Measurements from ENCODE around the gene LRRN3. TPM values are rescaled to one million over a fixed set of nuclear protein-coding genes. Genes with fewer than 3 reads are reported as not detected.

Gene LRRN3
- total and polyA plus RNA-seq, 2 donors from 2014 or later, result 0.54 to 1.1 TPM

- no peaks in the 10 kb centered on the region for H3K9me3 ChIP-seq (ENCODE audit: control insufficient read depth in 2 of 3, insufficient read depth in 1 of 3, low read length in 3 of 3)
- intact Hi-C loops (cut with DNase I), result no loop called here
- no peak overlapping the region for H3K4me3 ChIP-seq (ENCODE audit: low read length in 3 of 3)
- no peak for DNase-seq
- no peaks in the 10 kb centered on the region for H3K27me3 ChIP-seq (ENCODE audit: control insufficient read depth, insufficient read depth, low read length)
- FAIRE-seq, result no peak
- no peaks in the 10 kb centered on the region for H3K36me3 ChIP-seq (ENCODE audit: control insufficient read depth in 2 of 3, insufficient read depth in 3 of 3, low read length in 3 of 3)
- H3K9ac ChIP-seq (ENCODE audit: low read length in 3 of 3), result no peak overlapping the region
- TF ChIP-seq, protein P1, sequence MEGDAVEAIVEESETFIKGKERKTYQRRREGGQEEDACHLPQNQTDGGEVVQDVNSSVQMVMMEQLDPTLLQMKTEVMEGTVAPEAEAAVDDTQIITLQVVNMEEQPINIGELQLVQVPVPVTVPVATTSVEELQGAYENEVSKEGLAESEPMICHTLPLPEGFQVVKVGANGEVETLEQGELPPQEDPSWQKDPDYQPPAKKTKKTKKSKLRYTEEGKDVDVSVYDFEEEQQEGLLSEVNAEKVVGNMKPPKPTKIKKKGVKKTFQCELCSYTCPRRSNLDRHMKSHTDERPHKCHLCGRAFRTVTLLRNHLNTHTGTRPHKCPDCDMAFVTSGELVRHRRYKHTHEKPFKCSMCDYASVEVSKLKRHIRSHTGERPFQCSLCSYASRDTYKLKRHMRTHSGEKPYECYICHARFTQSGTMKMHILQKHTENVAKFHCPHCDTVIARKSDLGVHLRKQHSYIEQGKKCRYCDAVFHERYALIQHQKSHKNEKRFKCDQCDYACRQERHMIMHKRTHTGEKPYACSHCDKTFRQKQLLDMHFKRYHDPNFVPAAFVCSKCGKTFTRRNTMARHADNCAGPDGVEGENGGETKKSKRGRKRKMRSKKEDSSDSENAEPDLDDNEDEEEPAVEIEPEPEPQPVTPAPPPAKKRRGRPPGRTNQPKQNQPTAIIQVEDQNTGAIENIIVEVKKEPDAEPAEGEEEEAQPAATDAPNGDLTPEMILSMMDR (IDR thresholded peaks at IDR 0.05; ENCODE audit: borderline replicate concordance, extremely low read depth, insufficient read depth), result no peak
- no peaks in the 10 kb centered on the region for H3K4me1 ChIP-seq (ENCODE audit: control insufficient read depth in 2 of 3, insufficient read depth in 2 of 3, low read depth in 1 of 3, low read length in 3 of 3)
- H3K27ac ChIP-seq (ENCODE audit: low read depth in 2 of 2, low read length in 2 of 2), result no peak overlapping the region
Measured at GRCh38 chr7:111101856-111102646, 11.1 kb downstream of the LRRN3 start.

- no peak overlapping the region for H3K27ac ChIP-seq (ENCODE audit: low read depth in 2 of 2, low read length in 2 of 2)
- FAIRE-seq (no peak), DNase-seq (no peak)
- no peak overlapping the region for H3K9ac ChIP-seq (ENCODE audit: low read length in 3 of 3)
- no peaks in the 10 kb centered on the region for H3K4me1 ChIP-seq (ENCODE audit: control insufficient read depth in 2 of 3, insufficient read depth in 2 of 3, low read depth in 1 of 3, low read length in 3 of 3)
- intact Hi-C loops (cut with DNase I), result no loop called here
- H3K4me3 ChIP-seq (ENCODE audit: low read length in 3 of 3), result no peak overlapping the region
- H3K27me3 ChIP-seq (ENCODE audit: control insufficient read depth, insufficient read depth, low read length), result no peaks in the 10 kb centered on the region
- H3K9me3 ChIP-seq (ENCODE audit: control insufficient read depth in 2 of 3, insufficient read depth in 1 of 3, low read length in 3 of 3), result no peaks in the 10 kb centered on the region
- no peaks in the 10 kb centered on the region for H3K36me3 ChIP-seq (ENCODE audit: control insufficient read depth in 2 of 3, insufficient read depth in 3 of 3, low read length in 3 of 3)
- TF ChIP-seq, protein P1 (IDR thresholded peaks at IDR 0.05; ENCODE audit: borderline replicate concordance, extremely low read depth, insufficient read depth), result no peak
Measured at GRCh38 chr7:111103136-111103535, 12.2 kb downstream of the LRRN3 start.

GRCh38 chr7:111103678-111104274 lies 12.8 kb downstream of the LRRN3 start:
- no peak overlapping the region for H3K27ac ChIP-seq (ENCODE audit: low read depth in 2 of 2, low read length in 2 of 2)
- H3K4me3 ChIP-seq (ENCODE audit: low read length in 3 of 3), result no peak overlapping the region
- DNase-seq (no peak), FAIRE-seq (no peak)
- no peaks in the 10 kb centered on the region for H3K9me3 ChIP-seq (ENCODE audit: control insufficient read depth in 2 of 3, insufficient read depth in 1 of 3, low read length in 3 of 3)
- intact Hi-C loops (cut with DNase I), result no loop called here
- no peak overlapping the region for H3K9ac ChIP-seq (ENCODE audit: low read length in 3 of 3)
- H3K36me3 ChIP-seq (ENCODE audit: control insufficient read depth in 2 of 3, insufficient read depth in 3 of 3, low read length in 3 of 3), result no peaks in the 10 kb centered on the region
- no peaks in the 10 kb centered on the region for H3K4me1 ChIP-seq (ENCODE audit: control insufficient read depth in 2 of 3, insufficient read depth in 2 of 3, low read depth in 1 of 3, low read length in 3 of 3)
- TF ChIP-seq, protein P1 (IDR thresholded peaks at IDR 0.05; ENCODE audit: borderline replicate concordance, extremely low read depth, insufficient read depth), result no peak
- H3K27me3 ChIP-seq (ENCODE audit: control insufficient read depth, insufficient read depth, low read length), result no peaks in the 10 kb centered on the region

All from kidney (tissue), 14 donors.